A673 (cell line): ENCODE results near the gene MAP1S.

Source experiments
- EZH2 ChIP-seq: fragments of 200-600 bp; sonication (generic); IDR thresholded peaks from 2 replicates; pipeline ENCODE4 v1.6.1; 2017; ENCODE audit warnings: borderline replicate concordance, low read depth, mild to moderate bottlenecking, mixed read lengths, antibody characterized with exemption, low read length; ENCODE audit not compliant: poor library complexity, severe bottlenecking
- TF ChIP-seq, protein P1 (sequence below): fragments of 300-800, 200-600 bp; sonication (generic); conservative IDR thresholded peaks from 2 replicates; pipeline ENCODE4 v1.5.1; 2017; ENCODE audit warnings: low read depth, mild to moderate bottlenecking, antibody characterized with exemption, low read length, moderate library complexity, mixed read lengths

DNA sequence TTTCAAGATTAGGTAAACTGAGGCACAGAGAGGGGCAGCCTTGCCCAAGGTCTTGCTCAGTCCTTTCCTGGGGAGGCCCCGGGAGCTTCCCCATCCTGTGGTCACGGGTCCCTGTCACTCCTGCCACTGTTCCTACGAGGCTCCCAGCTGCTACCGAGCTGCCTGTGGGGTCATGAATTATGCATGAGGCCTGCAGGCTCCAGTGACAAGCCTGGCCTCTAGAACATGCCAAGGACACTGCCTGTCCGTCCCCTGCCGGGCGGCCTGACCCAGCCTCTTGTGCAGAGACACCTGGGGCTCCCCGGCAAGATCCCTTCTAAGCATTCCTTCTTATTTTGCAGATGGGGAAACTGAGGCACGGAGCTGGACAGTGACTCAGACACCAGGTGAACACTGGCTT is 34.7 kb downstream of the MAP1S start:
- TF ChIP-seq, protein P1, sequence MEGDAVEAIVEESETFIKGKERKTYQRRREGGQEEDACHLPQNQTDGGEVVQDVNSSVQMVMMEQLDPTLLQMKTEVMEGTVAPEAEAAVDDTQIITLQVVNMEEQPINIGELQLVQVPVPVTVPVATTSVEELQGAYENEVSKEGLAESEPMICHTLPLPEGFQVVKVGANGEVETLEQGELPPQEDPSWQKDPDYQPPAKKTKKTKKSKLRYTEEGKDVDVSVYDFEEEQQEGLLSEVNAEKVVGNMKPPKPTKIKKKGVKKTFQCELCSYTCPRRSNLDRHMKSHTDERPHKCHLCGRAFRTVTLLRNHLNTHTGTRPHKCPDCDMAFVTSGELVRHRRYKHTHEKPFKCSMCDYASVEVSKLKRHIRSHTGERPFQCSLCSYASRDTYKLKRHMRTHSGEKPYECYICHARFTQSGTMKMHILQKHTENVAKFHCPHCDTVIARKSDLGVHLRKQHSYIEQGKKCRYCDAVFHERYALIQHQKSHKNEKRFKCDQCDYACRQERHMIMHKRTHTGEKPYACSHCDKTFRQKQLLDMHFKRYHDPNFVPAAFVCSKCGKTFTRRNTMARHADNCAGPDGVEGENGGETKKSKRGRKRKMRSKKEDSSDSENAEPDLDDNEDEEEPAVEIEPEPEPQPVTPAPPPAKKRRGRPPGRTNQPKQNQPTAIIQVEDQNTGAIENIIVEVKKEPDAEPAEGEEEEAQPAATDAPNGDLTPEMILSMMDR = no peak
- no peak for TF ChIP-seq EZH2
